NCI-H2196 treated with DMSO at 0.1 percent for 48 hours (cell line): ENCODE measurements around the gene HSPG2.
A peak's percentile ranks its signal among the peaks of the same experiment; 100 is the strongest.
"Not testable (repeated sequence)": the region's sequence is repeated elsewhere in the genome, so short reads cannot be mapped to it uniquely, and the experiment has no call there.

ENCODE experiments used
- DNase-seq: peaks from one replicate; lab custom pipeline; 2025; ENCODE audit not compliant: unreplicated experiment; lab: John Stamatoyannopoulos, UW

Gene HSPG2

DNA sequence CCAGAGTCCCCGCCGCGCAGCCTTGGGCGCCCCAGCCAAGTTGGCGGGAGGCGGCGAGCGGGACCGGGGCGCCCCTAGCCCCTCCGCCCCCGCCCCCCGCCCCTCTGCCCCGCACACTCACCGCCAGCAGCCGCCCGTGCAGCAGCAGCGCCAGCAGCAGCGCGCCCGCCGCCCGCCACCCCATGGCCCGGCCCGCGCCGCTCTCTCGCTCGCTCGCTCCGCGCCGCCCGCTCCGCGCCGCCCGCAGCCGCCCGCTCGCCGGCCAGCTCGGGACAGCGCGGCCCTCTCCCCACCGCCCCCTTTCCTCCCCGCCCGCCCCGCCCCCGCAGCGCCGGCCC is at the start of gene HSPG2:
TSS of gene HSPG2 (minus strand) at position 277 of the 338 bp plus-strand sequence. CDS start at position 184, 93 bp downstream.
- no peak for DNase-seq

DNA sequence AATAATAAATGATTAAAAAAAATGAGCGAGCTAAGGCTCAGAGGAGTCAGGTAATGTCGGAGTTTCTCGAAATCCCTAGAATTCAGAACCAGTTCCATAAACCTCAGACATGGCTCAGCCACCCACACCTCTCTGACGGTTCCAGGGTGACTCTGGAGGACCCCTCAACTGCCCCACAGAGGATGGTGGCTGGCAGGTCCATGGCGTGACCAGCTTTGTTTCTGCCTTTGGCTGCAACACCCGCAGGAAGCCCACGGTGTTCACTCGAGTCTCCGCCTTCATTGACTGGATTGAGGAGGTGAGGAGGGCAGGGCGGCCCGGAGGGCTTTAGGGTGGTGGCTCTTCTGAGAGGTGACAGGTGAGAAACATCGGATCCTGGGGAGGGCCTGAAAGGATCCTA is 49.3 kb upstream of the HSPG2 start:
- not testable (repeated sequence) for DNase-seq

DNA sequence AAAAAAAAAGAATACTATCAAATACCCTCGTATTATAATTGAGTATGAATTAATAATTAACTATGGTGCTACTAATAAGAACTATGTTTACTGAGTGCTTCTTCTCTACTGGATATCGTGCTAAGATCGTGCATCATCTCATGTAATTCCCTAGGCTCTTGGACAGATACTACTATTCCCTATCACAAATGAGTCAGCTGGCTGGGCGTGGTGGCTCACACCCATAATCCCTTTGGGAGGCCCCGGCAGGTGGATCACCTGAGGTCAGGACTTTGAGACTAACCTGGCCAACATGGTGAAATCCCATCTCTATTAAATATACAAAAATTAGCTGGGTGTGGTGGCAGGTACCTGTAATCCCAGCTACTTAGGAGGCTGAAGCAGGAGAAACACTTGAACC is 48.8 kb upstream of the HSPG2 start:
- DNase-seq: not testable (repeated sequence)

DNA sequence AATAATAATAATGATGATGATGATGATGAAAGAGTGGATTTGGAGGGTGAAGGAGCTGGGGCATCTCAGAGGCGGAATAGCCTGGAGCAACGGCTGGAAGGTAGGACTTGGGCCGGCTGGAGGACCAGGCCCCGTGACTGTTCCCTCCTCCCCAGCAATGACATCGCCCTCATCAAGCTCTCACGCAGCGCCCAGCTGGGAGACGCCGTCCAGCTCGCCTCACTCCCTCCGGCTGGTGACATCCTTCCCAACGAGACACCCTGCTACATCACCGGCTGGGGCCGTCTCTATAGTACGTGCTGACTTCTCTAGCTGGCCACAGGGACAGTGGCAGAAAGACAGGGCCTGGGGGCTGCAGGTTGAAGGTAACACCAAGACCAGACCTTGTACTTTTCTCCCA is 46.4 kb upstream of the HSPG2 start:
- not testable (repeated sequence) for DNase-seq

DNA sequence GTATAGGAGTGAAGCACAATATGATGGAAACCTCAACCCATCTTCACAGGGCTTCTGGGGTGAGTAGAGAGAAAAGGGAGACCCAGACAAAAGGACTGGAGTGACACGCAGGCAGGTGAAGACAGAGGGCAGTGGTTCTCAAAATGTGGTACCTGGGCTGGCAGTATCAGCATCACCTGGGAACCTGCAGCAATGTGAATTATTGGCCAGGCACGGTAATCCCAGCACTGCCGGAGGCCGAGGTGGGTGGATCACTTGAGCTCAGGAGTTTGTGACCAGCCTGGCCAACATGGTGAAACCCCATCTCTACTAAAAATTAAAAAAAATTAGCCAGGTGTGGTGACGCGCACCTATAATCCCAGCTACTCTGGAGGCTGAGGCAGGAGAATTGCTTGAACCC is 45.0 kb upstream of the HSPG2 start:
- DNase-seq: not testable (repeated sequence)

DNA sequence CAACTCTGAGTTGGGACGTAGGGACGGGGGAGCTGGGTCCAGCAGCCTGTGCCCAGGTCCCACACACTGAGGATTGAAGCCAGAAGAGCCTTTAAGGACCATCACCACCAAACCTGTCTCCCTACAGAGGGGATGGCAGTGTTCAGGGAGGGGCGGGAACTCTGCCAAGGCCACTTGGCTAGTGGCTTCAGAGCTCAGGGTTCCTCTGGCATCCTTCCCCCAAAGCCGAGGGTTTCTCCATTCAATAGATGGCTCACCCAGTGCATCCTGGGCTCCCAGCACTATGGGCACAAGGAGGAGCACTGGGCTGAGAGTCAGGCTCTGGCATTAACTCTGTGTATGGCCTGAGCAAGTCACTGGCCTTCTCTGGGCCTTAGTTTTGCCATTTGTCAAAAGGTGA is 44.1 kb upstream of the HSPG2 start:
- DNase-seq: not testable (repeated sequence)

DNA sequence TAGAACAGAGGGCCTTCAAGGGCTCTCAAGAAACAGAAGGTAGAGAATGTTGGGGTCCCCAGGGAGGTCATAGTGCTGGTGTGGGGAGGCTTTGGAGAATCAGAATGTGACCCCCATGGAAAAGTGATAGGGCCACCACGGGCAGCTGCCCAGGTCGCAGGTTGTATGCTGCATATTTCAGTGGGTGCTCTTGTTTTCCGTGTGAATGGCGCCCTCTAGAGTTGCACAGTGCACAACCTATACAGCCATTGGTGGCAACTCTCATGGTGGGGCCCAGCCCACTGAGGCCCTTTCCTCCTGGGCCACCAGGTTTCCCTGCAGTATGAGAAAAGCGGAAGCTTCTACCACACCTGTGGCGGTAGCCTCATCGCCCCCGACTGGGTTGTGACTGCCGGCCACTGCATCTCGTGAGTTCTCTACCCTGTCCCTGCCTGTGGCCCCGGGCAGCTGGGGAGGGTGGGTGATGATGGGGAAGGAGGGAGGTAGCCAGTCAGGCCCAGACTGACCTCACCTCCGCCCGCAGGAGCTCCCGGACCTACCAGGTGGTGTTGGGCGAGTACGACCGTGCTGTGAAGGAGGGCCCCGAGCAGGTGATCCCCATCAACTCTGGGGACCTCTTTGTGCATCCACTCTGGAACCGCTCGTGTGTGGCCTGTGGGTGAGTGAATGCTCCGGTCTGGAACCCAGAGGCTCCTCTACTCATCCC is 43.6 kb upstream of the HSPG2 start:
- DNase-seq: not testable (repeated sequence)

DNA sequence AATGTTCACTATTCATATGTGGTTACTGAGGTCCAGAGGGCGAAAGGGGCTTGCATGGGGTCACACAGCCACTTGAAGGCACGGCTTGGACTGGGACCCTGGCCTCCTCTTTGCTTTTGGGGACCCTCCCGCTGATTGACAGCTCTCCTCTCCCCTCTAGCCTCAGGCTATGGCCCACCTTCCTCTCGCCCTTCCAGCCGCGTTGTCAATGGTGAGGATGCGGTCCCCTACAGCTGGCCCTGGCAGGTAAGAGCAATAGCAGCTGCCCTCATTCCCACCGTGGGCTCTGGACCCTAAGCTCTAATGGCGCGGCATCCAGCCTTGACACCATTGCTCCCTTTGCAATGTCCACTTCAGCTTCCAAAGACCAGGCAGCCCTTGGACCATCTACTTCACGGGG is 41.1 kb upstream of the HSPG2 start:
- not testable (repeated sequence) for DNase-seq

DNA sequence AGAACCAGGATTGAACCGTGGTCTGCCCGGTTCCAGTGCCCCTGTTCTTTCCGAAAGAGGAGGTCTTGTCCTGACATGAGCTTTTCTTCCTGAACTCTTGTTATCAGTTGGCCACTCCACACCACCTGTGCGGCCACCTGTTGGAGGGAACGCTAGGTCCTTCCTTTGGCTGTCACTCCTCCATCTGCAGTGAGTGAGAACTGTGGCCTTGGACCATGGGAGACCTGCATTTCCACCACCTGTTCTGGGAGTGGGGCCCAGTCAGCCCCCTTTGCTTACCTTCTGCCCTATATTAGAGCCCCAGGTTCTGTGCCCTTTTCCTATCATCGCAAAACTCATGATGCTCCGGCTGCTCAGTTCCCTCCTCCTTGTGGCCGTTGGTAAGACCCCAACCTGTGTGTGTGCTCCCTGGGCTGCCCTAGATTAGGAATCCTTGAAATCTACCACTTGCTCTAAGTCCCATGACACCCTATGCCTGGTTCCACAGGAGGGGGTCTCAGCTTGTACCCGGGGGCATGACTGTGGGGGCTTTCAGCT is 39.7 kb upstream of the HSPG2 start, which contains the start of gene CELA3B:
TSS of gene CELA3B (plus strand) at position 320 of the 537 bp plus-strand sequence. CDS start at position 338, 18 bp downstream.
- not testable (repeated sequence) for DNase-seq

DNA sequence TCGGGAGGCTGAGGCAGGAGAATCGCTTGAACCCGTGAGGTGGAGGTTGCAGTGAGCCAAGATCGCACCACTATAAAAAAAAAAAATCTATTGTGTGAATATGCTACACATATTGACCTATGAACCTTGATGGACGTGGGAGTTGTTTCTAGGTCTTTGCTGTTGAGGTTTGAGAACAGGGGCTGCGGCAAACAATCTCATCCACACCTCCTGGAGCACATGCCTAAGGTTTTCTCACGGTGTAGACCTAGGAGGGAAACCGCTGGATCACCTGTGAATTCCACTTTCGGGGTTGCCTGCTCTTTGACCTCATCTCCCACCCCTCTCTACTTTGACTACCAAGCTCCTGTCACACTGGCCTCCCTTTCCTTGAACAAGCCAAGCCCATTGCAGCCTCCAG is 38.2 kb upstream of the HSPG2 start:
- DNase-seq: not testable (repeated sequence)

DNA sequence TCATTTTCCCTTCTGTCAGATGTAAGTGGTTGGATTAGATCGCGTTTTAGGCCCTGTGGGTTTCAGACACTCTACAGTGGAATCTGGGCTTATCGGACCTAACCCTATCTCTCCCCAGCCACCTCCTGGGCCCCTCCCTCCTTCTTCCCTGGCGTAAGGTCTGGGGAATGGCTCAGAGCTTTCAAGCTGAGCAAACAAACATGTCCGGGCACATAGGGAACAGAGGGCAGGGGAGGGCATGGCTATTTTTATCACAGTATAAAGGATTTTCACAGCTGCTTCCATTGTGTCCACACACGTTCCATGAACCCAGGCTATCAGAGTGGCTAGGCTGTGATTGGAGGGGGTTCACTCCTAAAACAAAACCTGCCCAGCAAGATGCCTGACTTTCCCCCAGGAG is 37.6 kb upstream of the HSPG2 start:
- peak; percentile 17 for DNase-seq

DNA sequence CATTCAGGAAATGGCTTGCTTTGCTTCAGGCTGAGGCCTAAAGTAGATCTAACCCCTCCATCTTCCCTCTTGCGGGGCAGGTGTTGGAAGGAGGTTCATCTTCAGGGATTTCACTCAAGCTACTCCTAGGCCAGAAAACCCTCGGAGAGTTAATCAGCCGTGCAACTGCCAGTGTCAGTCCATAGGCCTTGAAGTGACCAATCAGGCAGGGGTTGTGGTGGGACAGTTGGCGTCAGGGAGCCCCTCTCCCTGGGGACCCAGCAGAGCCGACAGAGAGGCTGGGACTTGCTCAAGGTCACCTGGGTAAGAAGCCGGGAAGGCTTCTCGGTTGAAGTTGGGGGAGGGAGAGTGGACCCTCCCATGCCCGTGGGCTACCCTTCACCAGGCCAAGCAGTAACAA is 36.8 kb upstream of the HSPG2 start:
- not testable (repeated sequence) for DNase-seq

DNA sequence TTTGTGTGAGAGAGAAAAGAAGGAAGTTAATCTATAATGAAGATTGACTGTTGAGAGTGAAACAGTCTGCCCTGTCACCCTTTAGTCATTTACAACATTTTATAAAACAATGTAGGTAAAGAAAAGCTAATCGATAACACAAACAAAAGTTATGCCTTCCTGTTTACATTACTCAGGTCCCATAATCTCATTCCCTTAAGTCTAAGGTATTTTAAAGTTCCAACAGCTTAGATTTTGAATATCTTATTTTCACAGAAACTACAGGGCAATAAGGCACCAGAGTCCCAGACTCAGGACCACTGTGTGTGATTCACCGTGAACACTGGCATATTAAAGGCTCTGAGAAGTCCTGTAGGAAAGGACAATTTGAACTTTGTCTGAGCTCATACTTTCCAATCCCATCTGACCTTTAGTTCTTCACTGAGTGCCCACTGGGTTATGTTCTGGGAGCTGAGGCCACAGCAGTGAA is 35.9 kb upstream of the HSPG2 start:
- DNase-seq: not testable (repeated sequence)

DNA sequence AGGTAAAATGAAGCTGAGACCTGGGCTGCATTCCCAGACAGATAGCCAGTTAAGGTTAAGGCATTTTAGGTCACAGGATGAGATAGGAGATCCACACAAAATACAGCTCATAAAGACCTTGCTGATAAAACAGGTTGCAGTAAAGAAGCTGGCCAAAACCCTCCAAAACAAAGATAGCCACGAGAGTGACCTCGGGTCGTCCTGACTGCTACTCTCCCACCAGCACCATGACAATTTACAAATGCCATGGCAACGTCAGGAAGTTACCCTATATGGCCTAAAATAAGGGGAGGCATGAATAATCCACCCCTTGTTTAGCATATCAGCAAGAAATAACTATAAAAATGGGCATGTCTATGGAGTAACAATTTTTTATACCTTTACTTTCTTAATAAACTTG is 33.4 kb upstream of the HSPG2 start:
- not testable (repeated sequence) for DNase-seq

DNA sequence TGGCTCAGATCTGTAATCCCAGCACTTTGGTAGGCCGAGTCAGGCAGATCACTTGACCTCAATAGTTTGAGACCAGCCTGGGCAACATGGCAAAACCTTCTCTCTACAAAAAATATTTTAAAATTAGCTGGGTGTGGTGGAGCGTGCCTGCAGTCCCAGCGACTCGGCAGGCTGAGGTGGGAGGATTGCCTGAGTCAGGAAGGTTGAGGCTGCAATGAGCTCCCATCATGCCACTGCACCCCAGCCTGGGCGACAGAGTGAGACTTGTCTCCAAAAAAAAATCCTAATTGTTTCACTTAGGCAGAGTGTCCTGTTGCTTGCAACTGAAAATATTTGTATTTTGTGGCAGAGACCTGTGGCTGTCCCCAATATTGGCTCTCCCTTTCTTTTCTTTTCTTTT is 32.0 kb upstream of the HSPG2 start:
- not testable (repeated sequence) for DNase-seq

DNA sequence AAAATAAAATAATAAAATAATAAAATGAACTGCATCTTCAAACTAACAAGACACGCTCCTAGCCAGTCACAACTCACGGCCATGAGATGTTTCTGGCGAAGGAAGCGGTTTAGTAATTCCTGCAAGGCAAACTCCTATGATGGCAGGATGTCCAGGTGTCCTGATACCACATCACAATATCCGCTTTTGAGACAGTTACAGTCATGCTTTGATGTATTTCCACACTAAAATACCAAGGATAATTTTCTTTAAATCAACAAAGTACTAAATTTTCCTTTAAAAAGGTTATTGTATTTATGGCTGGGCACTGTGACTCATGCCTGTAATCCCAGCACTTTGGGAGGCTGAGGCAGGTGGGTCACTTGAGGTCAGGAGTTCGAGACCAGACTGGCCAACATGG is 30.1 kb upstream of the HSPG2 start:
- DNase-seq: not testable (repeated sequence)

DNA sequence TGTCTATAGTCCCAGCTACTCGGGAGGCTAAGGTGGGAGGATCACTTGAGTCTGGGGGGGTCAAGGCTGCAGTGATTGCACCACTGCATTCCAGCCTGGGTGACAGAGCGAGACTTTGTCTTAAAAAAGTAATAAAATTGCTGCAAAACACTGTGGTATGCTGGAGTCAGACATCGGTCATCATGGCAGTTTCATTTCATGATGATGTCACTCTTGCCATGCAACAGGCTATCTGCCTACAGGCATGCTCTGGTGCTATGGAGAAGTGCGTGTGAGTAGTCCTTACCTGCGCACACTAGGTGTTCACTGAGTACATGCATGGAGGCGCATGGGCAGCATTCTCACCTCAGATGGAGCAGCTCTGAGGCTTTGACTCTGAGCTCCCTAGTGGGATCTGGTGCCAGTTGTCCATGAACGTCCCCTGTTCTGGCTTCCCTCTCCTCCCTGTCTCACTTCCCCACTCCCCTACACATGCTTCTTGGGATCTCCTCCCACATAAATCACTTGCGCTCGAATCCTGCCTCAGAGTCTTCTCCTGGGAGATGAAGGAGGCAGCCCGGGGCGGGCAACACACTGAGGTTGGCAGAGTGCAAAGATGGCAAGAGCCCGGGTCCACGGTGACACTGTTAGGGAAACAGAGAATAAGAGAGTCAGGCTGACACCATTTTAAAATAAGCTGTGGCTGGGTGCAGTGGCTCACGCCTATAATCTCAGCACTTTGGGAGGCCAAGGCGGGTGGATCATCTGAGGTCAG is 29.3 kb upstream of the HSPG2 start:
- DNase-seq: no peak

DNA sequence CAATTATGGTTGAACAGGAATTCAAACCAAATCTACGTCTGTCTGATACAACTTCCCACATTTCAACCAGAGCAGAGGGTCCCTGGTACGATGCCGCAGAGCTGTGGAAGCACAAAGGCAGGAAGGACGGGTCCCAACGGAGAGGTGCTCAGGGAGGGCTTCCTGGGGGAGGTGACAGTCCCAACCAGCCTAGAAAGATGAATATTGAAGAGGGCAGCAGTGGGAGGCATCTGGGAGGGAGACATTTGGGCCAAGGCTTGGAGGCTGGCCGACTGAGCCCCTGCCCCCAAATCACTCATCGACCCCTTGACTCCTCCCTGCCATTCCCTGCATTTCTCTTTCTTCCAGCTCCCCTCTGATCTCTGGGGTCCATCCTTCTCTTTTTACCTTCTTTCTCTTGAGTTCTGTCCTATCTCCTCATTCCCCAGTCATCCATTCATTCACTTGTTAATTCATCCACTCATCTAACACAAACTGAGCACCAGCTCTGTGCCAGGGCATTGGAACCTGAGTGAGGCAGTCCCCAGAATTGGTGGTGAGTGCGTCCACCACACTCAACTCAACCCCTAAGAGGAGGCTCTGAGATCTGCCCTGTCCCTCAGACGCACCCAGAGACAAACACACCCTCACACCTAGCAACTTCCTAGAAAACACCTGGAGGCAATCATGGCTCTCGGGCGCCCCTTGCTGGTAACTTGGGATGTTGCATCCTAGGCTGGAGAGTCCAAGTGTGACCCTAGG is 26.5 kb upstream of the HSPG2 start:
- peak; percentile 56 for DNase-seq

DNA sequence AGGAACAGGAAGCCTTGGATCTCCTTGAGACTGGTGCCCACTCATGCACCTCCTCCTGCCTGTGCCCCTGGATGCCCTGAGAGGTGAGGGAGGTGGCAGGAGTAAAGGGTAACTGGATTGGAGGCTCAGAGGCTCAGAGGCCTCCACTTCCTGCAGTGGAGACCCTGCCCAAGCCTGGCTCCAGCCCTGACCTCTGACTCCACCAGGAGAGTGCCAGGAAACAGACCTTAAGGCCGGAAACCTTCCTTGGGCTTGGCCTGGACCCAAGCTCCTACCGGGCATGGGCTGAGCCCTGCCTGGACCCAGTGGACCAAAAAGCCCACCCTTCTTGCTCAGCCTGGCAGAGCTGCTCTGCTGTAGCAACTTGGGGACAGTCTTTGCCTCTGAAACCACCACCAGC is 24.7 kb upstream of the HSPG2 start:
- no peak for DNase-seq

DNA sequence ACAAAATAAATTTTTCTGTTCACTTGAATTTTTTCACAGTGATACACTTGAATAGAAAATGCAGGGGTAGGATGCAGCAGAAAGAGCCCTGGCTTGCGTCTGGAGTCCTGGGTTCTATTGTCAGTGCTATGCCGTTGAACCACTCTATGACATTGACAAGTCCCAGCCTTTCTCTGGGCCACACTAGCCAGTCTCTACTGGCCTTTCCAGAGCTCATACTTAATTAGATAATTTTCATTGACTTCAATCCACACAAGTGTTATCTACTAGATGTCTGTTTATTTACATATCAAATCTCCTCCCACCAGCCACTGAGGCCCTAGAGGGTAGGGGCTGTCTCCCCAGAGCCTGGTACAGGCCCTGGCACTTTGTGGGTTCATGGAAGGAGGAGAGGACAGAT is 24.2 kb upstream of the HSPG2 start:
- no peak for DNase-seq
